G401.6 (cell line): Measurements from ENCODE around the gene MYRF.

Source experiments
- FAIRE-seq: peaks from 2 replicates; lab custom pipeline; 2012; peaks lifted over from hg19 to GRCh38; lab: Jason Lieb, UNC

Gene MYRF

GRCh38 chr11:61760946-61761345 is 8.5 kb downstream of the MYRF start:
- FAIRE-seq: no peak

DNA sequence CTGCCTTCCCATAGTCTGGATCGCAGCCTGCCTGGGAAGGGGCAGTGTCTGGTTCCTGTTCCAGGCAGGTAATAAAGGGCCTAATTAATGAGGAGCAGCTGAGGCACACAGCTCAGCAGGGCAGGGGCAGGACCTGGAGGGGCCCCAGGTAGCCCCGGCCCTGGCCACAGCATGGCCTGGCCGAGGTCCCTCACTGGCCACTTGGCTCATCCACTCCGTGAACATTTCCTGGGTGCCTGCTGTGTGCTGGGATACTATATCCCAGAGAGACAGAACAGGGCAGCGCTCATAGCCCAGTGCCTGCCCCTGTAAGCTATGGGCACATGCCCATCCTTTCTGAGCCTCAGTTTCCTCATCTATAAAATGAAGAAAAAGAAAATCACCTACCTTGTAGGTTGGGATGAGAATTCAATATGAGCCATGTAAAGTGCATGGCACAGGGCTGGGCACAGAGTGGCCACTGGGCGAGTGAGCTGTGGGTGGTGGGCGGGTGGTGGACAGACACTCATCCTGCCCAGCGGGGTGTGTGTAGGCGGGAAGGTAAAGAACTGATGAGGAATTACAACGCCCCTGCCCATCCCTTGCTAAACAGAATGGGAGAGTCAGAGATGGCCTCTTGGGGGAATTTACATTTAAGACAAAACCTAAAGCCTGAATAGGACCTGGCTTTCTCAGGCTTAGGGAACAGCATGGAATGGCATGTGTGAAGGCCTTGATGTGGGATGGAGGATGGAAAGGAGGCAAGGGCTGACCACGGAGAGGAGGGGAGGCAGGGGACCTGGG is 9.2 kb downstream of the MYRF start:
- FAIRE-seq: no peak

DNA sequence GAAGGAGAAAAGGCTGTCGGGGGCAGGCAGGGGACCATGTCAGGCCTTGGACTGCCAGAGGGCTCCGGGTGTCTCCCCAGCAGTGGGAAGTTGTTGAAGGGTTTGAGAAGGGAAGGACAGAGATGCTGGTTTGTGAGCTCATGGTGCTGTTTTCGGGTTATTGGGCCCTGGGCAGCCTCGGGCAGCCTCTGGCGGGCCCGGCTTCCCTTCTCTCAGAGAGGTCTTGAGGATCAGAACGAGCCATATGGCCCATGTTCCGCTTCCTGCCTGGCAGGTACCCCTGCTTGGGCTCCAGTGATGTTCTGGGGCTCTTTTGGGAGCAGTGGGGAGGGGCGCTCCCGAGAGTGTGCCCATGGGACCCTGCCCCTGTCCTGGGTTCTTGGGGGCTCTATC is 9.8 kb downstream of the MYRF start:
- no peak for FAIRE-seq

- no peak for FAIRE-seq
Observed at GRCh38 chr11:61762798-61763197, 10.4 kb downstream of the MYRF start.

- no peak for FAIRE-seq
Observed at GRCh38 chr11:61763930-61764605, 11.6 kb downstream of the MYRF start.

DNA sequence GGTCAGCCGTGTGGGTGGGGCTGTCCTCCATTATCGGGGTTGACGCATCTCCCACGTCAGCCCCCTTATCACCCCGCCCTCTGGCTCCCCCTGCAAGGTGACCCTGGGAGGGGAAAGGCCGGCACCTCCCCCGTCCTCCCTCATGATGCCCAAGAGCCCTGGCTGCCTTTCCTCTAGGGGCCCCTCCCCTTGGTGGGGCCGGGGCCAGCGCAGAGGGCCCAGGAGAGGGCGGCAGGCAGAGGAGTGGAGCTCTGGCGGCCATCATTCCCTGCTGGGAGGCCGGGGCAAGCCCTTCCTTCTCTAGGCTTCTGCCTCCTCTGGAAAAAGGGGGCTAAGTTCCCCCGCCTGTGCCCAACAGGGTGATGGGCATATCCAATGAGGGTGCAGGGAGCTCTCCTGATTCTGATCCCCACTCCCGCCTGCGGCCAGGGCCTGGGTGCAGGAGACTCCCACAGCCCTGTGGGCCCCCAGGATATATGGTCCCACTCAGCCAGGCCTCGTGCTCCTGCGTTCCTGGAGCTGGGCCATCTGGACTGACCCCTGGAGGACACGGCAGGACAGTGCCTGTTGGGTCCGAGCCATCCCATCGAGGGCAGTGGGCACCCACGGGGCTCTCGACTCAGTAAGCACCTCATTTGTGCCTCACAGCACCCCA is 12.3 kb downstream of the MYRF start:
- no peak for FAIRE-seq

GRCh38 chr11:61765550-61766253 is 13.3 kb downstream of the MYRF start:
- FAIRE-seq: no peak

DNA sequence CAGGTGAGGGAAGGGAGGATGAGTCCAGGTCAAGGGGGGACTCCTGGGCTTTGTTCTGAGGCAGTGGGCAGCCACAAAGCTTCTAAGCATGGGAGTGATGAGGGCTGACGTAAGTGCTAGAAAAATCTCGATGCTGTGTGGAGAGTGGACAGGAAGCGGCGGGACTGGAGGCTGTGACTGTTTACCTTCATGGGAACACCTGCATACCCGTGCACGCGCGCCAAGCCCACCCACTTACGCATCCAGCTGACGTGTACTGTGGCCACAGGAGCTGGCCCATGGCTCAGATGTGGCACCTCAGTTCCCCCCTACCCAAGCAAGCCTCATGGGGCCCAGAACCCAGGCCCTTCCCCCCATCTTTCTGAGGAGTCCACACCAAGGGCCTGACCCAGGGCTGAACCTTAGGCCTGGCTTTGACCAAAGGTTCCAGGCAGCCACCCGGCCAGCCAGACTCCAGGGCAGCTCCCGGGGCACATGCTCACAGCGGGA is 14.0 kb downstream of the MYRF start:
- FAIRE-seq: no peak

DNA sequence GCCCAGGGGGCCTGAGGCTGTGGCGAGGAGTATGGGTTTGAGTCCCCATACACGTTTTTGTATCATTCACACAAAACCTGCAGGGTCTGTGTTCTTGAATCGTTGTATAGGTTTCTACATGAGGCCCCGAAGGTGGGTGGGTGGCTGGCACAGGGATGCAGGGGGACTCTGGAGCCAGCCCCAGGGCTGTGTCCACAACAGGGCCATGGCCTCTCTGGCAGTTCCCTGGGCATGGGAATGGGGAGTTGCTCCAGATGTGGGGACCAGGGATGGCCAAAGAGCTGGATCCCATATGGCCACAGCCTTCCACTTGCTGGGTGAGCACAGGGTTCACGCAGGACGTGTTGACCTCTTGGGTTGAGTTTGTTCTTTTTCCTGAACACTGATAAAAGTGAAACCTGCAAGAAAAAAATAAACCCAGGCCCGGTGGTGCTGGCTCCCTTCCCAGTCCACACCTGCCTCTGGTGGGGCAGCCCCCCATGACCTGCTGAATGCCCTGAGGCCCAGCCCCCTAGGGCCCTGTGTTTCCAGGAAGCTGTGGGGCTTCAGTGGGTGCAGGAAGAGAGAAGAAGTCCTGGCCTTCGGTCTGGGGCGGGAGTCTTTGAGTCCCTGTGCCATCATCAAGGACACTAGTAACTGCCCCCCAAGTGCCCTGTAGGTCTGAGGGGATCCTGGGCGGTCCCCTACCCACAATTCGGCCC is 16.1 kb downstream of the MYRF start:
- FAIRE-seq: no peak

- no peak for FAIRE-seq
Observed at GRCh38 chr11:61769169-61769920, 16.9 kb downstream of the MYRF start.

DNA sequence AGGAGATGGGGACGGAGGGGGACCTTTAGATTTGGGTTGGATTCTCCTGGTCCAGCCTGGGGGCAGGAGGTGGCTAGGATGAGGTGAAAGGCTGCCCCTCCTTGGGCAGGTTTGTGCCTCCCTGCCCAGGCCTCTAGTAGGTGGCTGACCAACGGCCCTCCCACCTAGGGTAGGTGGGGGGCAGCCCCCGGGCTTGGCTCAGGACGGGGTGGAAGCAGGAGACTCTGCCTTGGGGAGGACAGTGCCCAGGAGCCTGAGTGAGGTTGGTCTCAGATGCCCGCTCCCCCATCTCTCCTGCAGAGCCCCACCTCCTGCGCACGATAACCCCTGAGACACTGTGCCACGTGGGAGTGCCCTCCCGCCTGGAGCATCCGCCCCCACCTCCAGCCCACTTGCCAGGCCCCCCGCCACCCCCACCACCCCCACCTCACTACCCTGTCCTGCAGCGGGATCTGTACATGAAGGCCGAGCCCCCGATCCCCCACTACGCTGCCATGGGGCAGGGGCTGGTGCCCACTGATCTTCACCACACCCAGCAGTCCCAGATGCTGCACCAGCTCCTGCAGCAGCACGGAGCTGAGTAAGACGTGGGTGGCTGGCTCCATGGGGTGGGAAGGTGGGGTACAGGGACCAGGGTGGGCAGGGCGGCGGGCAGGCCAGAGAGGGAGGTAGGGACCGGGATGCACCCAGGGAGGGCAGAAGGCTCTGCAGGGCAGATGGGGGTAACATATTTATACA is 17.7 kb downstream of the MYRF start:
- FAIRE-seq: no peak

DNA sequence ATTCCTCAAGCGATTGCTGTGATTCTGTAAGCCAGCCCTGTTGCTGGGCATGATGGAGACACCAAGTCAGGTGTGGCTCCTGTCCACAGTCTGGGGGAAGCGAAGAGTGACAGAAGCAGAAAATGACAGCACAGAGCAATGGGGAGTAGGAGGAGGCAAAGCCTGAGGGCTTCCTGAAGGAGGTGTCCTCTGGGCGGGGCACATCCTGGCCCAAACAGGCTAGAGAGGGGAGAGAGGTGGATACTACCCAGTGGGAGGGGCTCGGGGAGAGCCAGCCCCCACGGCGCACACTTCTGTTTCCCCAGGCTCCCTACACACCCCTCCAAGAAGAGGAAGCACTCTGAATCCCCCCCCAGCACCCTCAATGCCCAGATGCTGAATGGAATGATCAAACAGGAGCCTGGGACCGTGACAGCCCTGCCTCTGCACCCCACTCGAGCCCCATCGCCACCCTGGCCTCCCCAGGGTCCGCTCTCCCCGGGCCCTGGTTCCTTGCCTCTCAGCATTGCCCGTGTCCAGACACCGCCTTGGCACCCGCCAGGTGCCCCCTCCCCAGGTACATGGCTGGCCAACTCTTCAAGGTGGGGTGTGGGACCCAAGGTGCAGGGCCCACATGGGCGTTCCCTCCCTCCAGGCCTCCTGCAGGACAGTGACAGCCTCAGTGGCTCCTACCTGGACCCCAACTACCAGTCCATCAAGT is 18.9 kb downstream of the MYRF start:
- FAIRE-seq: no peak

- FAIRE-seq: no peak
Observed at GRCh38 chr11:61771985-61772455, 19.6 kb downstream of the MYRF start.

DNA sequence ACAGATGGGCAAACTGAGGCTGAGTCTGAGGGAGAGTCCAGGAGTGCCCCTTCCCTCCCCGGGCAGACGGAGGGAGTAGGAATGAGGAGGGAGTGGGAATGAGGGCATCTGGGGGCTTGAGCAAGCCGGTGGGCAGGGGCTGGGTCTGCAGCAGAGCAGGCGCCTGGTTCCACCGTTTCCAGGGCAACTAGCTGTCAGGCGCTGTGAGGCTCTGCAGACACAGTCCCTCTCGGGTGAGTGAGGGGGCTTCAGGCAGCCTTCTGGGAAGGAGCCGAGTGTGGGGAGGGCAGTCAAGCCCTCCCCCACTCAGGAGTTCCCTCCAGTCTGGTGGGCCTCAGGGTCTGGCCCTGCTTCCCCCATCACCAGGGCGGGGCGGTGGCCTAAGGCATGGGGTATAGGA is 20.9 kb downstream of the MYRF start:
- no peak for FAIRE-seq

- FAIRE-seq: no peak
Observed at GRCh38 chr11:61773809-61774208, 21.4 kb downstream of the MYRF start.

- FAIRE-seq: no peak
Observed at GRCh38 chr11:61774411-61774810, 22.0 kb downstream of the MYRF start.

DNA sequence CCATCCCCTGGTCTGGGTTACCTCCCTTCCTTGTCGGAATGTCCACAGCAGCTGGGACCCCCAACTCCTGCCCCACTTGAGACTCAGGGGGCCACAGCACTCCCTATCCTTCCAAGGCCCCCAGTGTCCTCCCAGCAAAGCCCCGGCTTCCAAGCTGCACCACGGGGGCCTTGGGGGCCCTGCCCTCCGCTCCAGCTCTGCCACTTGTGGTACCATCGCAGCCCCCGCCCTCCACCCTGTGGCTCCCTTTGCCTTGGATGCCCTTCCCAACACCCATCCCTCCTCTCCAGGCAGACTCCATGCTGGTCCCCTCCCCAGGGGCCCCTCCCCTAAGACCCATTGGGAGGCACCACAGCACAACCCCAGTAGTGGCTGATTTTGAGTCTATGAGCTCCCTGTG is 22.7 kb downstream of the MYRF start:
- no peak for FAIRE-seq

- no peak for FAIRE-seq
Observed at GRCh38 chr11:61775606-61776554, 23.4 kb downstream of the MYRF start.
